Measurements from ENCODE around the gene OSBPL8. TPM values are rescaled to one million over a fixed set of nuclear protein-coding genes. Genes with fewer than 3 reads are reported as not detected.

The OSBPL8 gene
- total RNA-seq, 2 donors from 2014 or later = 99.0 to 105 TPM

GRCh38 chr12:76569685-76570604, 10.4 kb upstream of the OSBPL8 start:
- DNase-seq (ENCODE audit: low spot score) (no peak), ATAC-seq (no peak)
- Mint-ChIP-seq H3K36me3 (peaks cover 7% of the 10 kb centered on the region), H3K4me1 (ENCODE audit: low read depth in 2 of 2) (peaks cover 6% of the 10 kb centered on the region in 2 donors), H3K4me3 (no peak overlapping the region), H3K9me3 (peaks cover 6% of the 10 kb centered on the region), H3K27me3 (no peaks in the 10 kb centered on the region), H3K27ac (peak overlapping the region in 1 of 2 donors; percentile 46)

GRCh38 chr12:76568888-76569551, 9.4 kb upstream of the OSBPL8 start:
- DNase-seq (ENCODE audit: low spot score) (no peak), ATAC-seq (no peak)
- H3K27me3 Mint-ChIP-seq = no peaks in the 10 kb centered on the region
- no peaks in the 10 kb centered on the region for H3K9me3 Mint-ChIP-seq
- peak overlapping the region in 1 of 2 donors; percentile 38 for H3K27ac Mint-ChIP-seq
- no peak overlapping the region for H3K4me3 Mint-ChIP-seq
- H3K36me3 Mint-ChIP-seq = peaks cover under 1% of the 10 kb centered on the region
- peaks cover 6% of the 10 kb centered on the region in 2 donors for H3K4me1 Mint-ChIP-seq (ENCODE audit: low read depth in 2 of 2)

GRCh38 chr12:76568130-76568529, 8.6 kb upstream of the OSBPL8 start:
- peak overlapping the region in 1 of 2 donors; percentile 38 for H3K27ac Mint-ChIP-seq
- H3K9me3 Mint-ChIP-seq = no peaks in the 10 kb centered on the region
- peaks cover 6% of the 10 kb centered on the region in 2 donors for H3K4me1 Mint-ChIP-seq (ENCODE audit: low read depth in 2 of 2)
- H3K36me3 Mint-ChIP-seq = no peaks in the 10 kb centered on the region
- no peaks in the 10 kb centered on the region for H3K27me3 Mint-ChIP-seq
- no peak overlapping the region for H3K4me3 Mint-ChIP-seq
- no peak for ATAC-seq
- DNase-seq (ENCODE audit: low spot score) = no peak

DNA sequence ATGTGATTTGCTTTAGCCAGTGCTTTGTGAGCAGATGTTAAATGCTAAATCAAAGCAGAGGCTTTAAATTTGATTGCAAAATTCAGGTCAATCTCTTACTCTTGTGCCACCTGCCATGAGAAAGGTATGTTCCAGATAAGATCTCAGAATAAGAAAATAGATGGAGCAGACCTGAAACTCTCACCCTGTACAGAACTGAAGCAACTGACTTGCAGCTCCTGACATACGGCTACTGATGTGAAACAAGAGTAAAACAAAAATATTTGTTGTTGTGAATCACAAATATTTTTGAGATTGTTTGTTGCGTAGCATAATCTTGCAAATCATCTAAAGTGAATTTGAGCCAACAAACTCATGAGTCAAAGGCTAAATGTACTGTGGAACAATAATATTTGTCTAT, 3.5 kb upstream of the OSBPL8 start:
- no peaks in the 10 kb centered on the region for H3K9me3 Mint-ChIP-seq
- H3K27ac Mint-ChIP-seq = no peak overlapping the region
- H3K27me3 Mint-ChIP-seq = no peaks in the 10 kb centered on the region
- H3K36me3 Mint-ChIP-seq = no peaks in the 10 kb centered on the region
- peaks cover 7 to 11% of the 10 kb centered on the region in 2 donors for H3K4me1 Mint-ChIP-seq (ENCODE audit: low read depth in 2 of 2)
- ATAC-seq (no peak), DNase-seq (ENCODE audit: low spot score) (no peak)
- no peak overlapping the region for H3K4me3 Mint-ChIP-seq

- Mint-ChIP-seq H3K36me3 (no peaks in the 10 kb centered on the region), H3K9me3 (no peaks in the 10 kb centered on the region), H3K27me3 (no peaks in the 10 kb centered on the region), H3K4me3 (no peak overlapping the region), H3K4me1 (ENCODE audit: low read depth in 2 of 2) (peaks cover 10 to 11% of the 10 kb centered on the region in 2 donors), H3K27ac (peak overlapping the region; percentile 23 to 70)
- DNase-seq (ENCODE audit: low spot score) (no peak), ATAC-seq (no peak)
Measured at GRCh38 chr12:76562130-76562529, 2.6 kb upstream of the OSBPL8 start.

- Mint-ChIP-seq H3K27me3 (no peaks in the 10 kb centered on the region), H3K4me3 (peak overlapping the region; percentile 98), H3K36me3 (no peaks in the 10 kb centered on the region), H3K4me1 (ENCODE audit: low read depth in 2 of 2) (peaks cover 20 to 23% of the 10 kb centered on the region in 2 donors), H3K9me3 (no peaks in the 10 kb centered on the region), H3K27ac (peak overlapping the region; percentile 90 to 92)
- ATAC-seq = no peak
- DNase-seq (ENCODE audit: low spot score) = no peak
Measured at GRCh38 chr12:76560086-76560491, 518 bp upstream of the OSBPL8 start.

- DNase-seq (ENCODE audit: low spot score) (peak; percentile 90), ATAC-seq (peak; percentile 86 to 89)
- H3K4me1 Mint-ChIP-seq (ENCODE audit: low read depth in 2 of 2) = peaks cover 20 to 23% of the 10 kb centered on the region in 2 donors
- H3K9me3 Mint-ChIP-seq = no peaks in the 10 kb centered on the region
- H3K27ac Mint-ChIP-seq = peak overlapping the region; percentile 90 to 92
- peak overlapping the region; percentile 98 for H3K4me3 Mint-ChIP-seq
- no peaks in the 10 kb centered on the region for H3K27me3 Mint-ChIP-seq
- no peaks in the 10 kb centered on the region for H3K36me3 Mint-ChIP-seq
Measured at GRCh38 chr12:76558684-76559399, 729 bp downstream of the OSBPL8 start.

DNA sequence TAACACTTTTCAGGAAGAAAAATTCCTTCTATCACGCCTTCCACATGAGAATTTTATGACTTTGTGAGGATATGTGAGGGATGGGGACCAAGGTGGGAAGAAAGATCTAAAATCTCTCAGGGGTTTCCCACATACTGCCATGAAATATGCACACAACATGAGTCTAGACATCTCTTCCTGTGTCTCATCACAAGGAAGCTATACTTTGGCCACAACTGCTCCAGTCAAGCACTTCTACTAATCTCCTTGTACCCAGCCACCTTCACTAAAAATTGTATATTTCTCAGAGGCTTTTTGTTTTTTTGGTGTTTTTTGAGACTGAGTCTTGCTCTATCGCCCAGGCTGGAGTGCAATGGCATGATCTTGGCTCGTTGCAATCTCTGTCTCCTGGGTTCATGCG, 3.2 kb downstream of the OSBPL8 start:
- H3K27me3 Mint-ChIP-seq = no peaks in the 10 kb centered on the region
- no peaks in the 10 kb centered on the region for H3K36me3 Mint-ChIP-seq
- DNase-seq (ENCODE audit: low spot score) (no peak), ATAC-seq (no peak)
- no peak overlapping the region for H3K27ac Mint-ChIP-seq
- H3K9me3 Mint-ChIP-seq = no peaks in the 10 kb centered on the region
- peaks cover 26 to 29% of the 10 kb centered on the region in 2 donors for H3K4me1 Mint-ChIP-seq (ENCODE audit: low read depth in 2 of 2)
- peak overlapping the region; percentile 25 for H3K4me3 Mint-ChIP-seq

GRCh38 chr12:76555797-76556196, 3.8 kb downstream of the OSBPL8 start:
- Mint-ChIP-seq H3K4me3 (peak overlapping the region; percentile 25), H3K4me1 (ENCODE audit: low read depth in 2 of 2) (peaks cover 26 to 32% of the 10 kb centered on the region in 2 donors), H3K27me3 (no peaks in the 10 kb centered on the region), H3K36me3 (no peaks in the 10 kb centered on the region), H3K9me3 (no peaks in the 10 kb centered on the region), H3K27ac (no peak overlapping the region)
- no peak for ATAC-seq
- DNase-seq (ENCODE audit: low spot score) = no peak

DNA sequence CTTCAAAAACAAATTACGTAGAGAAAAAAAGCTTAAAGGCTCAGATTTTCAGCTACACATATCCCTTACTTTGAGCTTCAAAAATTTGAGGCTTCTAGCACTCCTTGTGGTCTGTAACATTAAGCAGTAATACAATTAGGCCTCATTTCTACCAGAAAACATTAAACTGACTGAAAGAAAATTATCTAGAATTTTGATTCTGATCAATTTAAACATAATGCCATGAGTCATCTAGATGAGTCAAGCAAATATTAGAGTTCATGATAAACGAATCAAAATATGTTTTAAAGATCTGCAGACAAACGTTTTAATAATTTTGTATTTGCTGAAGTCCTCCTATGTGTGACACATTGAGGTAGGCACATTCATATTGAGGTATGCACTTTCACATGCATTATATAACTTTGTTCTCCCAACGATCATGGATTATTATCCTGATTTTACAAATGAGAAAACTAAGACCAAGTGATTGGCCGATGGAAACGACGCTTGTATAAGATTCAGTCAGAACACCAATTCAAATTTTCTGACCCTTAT, 4.3 kb downstream of the OSBPL8 start:
- H3K9me3 Mint-ChIP-seq = no peaks in the 10 kb centered on the region
- no peaks in the 10 kb centered on the region for H3K27me3 Mint-ChIP-seq
- no peak for ATAC-seq
- H3K36me3 Mint-ChIP-seq = no peaks in the 10 kb centered on the region
- no peak overlapping the region for H3K4me3 Mint-ChIP-seq
- H3K4me1 Mint-ChIP-seq (ENCODE audit: low read depth in 2 of 2) = peaks cover 26 to 32% of the 10 kb centered on the region in 2 donors
- DNase-seq (ENCODE audit: low spot score) = no peak
- peak overlapping the region in 1 of 2 donors; percentile 36 for H3K27ac Mint-ChIP-seq

DNA sequence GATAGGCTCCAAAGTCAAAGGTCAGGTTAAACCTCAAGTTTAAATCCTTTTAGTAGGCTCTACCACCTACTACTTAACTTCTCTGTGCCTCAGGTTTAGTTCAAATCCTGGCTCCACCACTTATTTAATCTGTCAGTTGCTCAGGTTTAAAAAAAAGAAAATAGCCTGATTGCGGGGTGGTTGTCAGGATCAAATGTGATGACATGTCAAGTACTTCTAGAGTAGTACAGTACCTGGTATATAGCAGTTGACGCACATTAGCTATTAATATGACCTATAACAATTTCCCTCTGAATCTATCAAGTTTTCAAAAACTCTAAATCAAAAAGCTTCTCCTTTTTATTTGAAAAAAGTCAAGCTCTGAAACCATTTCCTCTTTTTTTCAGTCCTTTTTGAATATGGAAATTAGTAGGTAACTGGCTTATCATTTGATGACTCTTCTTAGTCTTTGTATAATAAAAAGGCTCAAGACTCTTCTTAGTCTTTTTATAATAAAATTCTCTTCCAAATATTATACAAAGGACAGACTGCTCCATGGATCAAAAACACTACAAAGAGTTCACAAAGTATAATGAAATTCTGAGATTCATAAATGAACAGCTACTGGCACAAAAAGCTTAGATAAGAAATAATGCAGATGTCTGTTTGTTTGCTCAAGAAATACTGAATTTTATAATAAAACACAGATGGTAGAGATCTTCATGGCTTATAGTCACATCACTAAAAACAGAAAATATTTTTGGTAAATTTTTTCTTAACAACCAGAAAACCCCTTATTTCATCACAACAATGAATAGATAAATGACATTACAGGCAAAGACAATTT, 5.0 kb downstream of the OSBPL8 start:
- Mint-ChIP-seq H3K4me1 (ENCODE audit: low read depth in 2 of 2) (peaks cover 30 to 38% of the 10 kb centered on the region in 2 donors), H3K36me3 (no peaks in the 10 kb centered on the region), H3K4me3 (no peak overlapping the region), H3K27me3 (no peaks in the 10 kb centered on the region), H3K9me3 (no peaks in the 10 kb centered on the region), H3K27ac (peak overlapping the region in 1 of 2 donors; percentile 36)
- ATAC-seq (no peak), DNase-seq (ENCODE audit: low spot score) (no peak)

- H3K27ac Mint-ChIP-seq = peak overlapping the region in 1 of 2 donors; percentile 2
- no peak for DNase-seq (ENCODE audit: low spot score)
- H3K27me3 Mint-ChIP-seq = no peaks in the 10 kb centered on the region
- no peaks in the 10 kb centered on the region for H3K9me3 Mint-ChIP-seq
- peak; percentile 44 to 48 for ATAC-seq
- H3K4me3 Mint-ChIP-seq = no peak overlapping the region
- H3K4me1 Mint-ChIP-seq (ENCODE audit: low read depth in 2 of 2) = peaks cover 41 to 51% of the 10 kb centered on the region in 2 donors
- no peaks in the 10 kb centered on the region for H3K36me3 Mint-ChIP-seq
Measured at GRCh38 chr12:76552343-76552938, 7.1 kb downstream of the OSBPL8 start.
